Stimulated activated CD8-positive, alpha-beta memory T cell treated with anti-CD3 and anti-CD28 coated beads, Interleukin-7, amount 100 ng/mL, for 48 hours (primary cell): Measurements from ENCODE around the gene TRAPPC12.
"Not testable (repeated sequence)": the region's sequence is repeated elsewhere in the genome, so short reads cannot be mapped to it uniquely, and the experiment has no call there.

Experiments used
- DNase-seq, 2 donors: peaks; one replicate each; pipeline ENCODE4 v3.0.0-alpha.2; 2020; ENCODE audit warnings: low read depth in 1 of 2; ENCODE audit errors: extremely low read depth in 1 of 2

Gene TRAPPC12

DNA sequence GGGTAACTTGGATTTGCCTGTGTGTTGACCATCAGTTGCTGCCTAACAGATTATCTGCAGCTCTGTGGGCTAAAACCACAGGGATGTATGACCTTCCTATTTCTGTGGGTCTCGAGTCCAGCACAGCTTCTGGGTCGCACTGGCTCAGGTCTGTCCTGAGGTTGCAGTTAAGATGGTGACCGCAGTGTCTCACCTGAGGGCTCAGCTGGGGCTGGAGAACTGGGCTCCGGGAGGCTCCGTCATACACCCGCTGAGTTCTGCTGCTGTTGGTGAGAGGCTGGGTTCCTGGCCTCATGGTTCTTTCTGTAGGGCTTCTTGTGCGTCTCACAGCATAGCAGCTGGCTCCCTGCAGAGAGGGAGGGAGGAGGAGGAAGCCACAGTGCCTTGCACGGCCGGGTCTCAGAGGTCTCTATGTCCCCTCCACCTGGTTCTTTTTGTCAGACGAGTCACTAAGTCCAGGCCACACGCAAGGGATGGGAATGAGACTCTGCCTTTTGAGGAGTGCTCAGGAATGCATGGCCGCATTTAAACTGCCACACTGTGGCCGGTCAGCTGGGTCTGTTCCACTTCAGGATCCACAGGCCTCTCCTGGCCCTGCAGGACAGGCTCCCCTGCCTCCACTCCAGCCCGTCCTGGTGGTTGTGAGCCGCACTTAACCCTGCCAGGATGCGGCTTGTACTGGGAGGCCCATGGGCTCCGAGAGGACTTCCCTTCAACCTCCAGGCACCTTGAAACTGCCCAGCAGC is 72.6 kb downstream of the TRAPPC12 start:
- DNase-seq, result no peak

DNA sequence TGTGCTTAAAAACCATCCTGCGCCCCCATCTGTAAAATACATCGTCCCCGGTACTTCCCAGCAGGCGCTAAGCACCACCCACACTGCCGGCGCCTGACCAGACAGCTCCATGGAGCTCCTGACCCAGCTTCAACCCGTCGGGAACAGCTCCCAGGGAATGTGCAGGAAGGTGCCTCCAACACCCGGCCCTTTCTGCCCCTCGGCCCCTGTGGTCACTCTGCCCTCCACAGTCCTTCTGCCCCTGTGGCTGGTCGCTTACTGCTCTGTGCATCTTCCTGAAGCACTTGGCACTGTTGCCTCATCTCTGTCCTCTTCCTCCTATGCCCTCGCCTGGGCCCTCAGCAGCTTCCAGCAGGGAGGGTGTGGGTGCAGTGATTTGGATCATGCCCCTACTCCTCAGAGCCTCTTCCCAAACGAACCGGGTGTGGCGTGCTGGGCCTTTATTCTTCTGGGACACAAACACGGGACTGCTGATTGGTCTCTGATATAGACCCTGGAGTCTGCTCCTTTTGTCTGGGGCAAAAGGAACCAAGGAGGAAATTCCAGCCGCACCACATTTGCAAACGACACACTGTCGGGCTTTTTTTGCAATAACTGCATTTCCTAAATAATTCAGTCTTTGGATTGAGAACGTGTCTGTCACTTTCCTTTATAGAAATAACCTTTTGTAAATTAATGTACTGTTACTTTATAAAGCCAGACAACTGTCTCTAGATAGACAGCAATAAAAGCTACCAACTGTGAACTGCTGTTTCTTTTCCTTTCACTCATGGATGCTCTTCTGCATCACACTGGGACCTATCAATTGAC is 73.9 kb downstream of the TRAPPC12 start:
- DNase-seq, result no peak

GRCh38 chr2:3454005-3454404 is 74.5 kb downstream of the TRAPPC12 start:
- DNase-seq, result not testable (repeated sequence)

- no peak for DNase-seq
Observed at GRCh38 chr2:3454802-3455201, 75.3 kb downstream of the TRAPPC12 start.

DNA sequence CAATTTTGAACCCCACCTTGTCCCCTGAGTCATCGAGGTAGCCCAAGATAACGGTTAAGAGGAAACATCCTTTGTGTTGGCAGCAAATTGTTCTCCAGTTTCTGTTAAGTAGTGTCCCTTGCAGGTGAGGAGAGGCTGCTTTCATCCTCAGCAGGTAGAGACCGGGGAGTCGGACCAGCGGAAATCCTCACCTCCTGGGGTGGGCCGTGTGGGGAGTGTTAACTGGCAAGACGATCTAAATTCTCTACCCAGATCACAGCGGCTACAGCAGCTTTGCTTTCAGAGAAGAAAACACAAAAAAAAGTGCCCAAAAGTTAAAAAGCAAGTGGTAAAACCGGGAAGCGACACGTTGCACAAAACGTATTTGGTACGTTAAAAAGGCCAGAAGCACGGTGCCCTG is 76.6 kb downstream of the TRAPPC12 start:
- no peak for DNase-seq

- DNase-seq, result no peak
Observed at GRCh38 chr2:3457524-3458395, 78.3 kb downstream of the TRAPPC12 start.

GRCh38 chr2:3458396-3459184 is 79.1 kb downstream of the TRAPPC12 start:
- DNase-seq, result no peak

DNA sequence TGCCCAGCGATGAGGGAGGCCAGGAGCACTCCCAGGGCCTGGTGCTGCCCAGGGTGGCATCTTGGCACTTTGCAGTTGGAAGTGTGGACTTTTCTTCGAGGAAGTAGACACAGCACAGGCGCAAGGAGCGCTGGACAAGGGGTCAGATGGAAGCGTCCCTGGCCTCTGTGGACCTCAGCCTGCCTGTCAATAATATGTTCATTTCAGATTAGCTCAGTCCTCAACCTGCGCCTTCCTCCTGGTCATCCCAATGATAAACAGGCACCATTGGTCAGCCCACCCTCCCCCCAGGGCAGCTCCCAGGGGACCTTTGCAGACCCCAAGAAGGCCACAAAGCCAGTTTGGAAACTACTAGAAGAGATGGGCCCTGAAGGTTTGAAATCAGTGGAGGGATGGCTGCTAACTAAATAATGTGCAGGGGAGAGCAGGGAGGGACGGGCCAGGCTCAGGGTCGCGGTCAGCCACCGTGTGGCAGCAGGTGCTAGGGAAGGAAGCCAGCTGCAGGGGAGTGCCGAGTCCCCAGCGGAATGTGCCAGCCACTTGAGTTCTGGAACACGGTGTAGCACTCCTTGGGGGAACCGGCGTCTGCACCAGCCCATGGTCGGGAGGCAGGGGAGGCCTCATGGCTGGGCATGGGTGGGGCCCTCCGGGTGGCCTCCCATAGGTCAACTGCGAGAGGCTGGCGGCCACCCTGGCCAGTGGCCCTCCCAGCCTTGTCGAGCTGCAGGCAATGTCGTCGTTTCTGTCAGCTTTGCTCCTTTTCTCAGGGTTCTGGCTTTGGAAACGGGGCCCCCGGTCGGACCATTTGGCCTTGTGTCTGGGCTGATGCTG is 79.9 kb downstream of the TRAPPC12 start:
- no peak for DNase-seq

GRCh38 chr2:3460156-3460555 is 80.7 kb downstream of the TRAPPC12 start:
- no peak for DNase-seq

DNA sequence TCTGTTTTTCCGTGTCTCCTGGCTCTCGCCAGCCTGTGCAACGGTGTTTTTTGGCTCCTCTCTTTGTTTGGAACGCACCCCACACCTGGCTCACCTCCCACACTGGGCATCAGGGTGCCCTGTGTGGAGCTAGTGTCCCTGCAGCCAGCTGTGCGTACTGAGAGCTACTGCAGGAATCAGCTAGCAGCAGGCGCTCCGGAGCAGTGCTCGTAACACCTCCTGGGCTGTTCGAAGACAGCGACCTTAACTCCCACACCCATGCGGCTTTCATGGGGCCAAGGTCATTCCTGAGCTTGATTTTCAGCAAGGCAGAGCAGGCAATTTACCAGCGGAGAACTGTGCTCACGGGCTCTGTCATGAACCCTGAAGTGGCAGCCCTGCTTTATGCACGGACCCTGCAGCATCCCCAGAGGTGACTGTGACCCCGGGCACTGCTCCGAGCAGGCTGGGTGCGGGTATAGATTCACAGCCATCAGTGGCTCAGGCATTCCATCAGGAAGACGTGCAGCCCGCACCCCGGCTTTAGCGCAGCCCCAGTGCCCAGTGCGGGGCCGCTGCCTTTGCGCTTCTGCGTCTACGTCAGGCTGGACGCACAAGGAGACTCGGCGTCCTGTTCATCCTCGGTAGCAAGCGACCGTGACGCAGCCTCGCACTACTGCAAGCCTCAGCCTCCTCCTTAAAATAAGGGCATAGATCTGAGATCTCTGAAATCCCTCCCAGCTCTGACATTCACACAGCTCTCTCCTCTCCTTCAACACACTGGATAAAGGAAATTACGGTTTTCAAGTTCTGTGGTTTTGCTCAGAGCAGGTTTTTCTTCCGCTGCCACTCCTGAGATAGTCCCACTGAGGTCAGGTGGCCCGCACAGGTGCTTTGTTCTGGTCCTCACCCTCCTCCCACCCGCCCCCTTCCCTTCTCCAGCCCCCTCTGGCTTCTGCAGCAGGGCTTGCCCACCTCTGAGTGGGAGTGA is 81.6 kb downstream of the TRAPPC12 start:
- DNase-seq, result no peak

DNA sequence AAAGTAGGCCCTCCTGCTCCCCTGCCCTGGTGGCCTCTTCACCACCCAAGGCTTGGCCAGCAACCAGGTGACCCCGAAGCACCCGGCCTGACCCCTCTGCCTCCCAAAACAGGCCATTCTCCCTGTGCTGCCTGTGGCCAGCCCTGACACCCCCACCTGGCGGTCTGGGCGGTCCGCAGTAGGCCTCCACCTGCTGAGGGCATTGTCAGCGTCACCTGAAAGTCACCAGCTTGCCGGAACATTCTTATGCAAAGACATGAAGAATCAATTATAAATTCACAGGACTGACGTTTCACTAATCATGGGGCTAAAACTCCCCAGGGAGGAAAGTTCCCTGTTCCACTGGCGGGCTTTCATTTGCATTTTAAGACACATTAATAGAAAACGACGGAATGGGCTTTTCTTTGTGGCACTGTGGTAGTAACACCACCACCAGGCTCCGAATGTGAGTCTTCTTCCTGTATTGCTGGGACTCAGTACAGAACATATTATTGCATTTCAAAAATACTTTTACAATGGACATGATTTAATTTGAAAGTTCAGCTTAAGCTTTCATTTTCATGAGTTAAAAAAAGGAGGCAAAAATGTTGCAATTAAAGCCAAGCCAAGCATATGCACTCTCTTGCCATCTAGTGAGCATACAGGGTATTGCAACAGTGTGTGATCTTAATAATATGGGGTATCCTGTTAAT is 82.5 kb downstream of the TRAPPC12 start:
- DNase-seq, result no peak

GRCh38 chr2:3462493-3463104 is 83.1 kb downstream of the TRAPPC12 start:
- no peak for DNase-seq

- DNase-seq, result no peak
Observed at GRCh38 chr2:3463186-3463835, 83.8 kb downstream of the TRAPPC12 start.

DNA sequence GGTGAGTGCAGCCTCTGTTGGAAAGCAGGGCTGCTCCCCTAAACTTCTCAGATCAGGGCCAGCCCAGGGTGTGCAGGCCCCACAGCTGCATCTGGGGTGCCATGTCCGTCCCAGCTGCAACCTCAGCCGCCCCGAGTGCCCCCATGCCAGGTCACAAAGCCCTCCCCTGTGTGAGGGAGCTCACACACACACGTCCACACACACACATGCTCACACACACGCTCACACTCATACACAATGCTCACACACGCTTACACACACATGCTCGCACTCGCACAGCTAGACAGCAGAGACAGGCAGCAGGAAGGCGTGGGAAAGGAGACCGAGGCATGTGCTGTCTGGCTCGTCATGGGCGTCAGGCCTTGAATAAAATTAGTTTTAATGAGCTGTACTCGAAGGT is 84.5 kb downstream of the TRAPPC12 start:
- DNase-seq, result no peak

GRCh38 chr2:3464401-3465005 is 85.0 kb downstream of the TRAPPC12 start:
- no peak for DNase-seq

GRCh38 chr2:3465328-3465727 is 85.8 kb downstream of the TRAPPC12 start:
- no peak for DNase-seq
